ENCODE measurements around the gene RGS9.
"Not testable (repeated sequence)": the region's sequence is repeated elsewhere in the genome, so short reads cannot be mapped to it uniquely, and the experiment has no call there.

RGS9 gene

DNA sequence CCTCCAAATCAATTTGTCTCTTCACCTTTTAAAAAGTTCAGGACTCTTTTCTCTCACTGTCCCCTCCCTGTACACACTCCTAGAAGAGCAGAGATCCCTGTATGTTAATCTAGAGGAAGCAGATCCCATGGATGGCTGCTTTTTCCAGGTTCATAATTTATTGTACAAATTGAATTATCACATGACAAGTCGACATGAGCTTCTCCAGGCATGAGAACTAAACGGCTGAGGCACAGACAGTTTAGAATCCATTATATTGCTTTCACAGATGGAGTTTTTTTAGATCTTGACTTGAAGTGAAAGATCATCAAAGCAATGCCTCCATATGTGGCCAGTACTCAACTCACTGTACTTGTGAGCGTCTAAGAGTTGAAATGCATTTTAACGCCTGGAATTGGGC lies 47.9 kb downstream of the RGS9 start:
- no peak for DNase-seq

DNA sequence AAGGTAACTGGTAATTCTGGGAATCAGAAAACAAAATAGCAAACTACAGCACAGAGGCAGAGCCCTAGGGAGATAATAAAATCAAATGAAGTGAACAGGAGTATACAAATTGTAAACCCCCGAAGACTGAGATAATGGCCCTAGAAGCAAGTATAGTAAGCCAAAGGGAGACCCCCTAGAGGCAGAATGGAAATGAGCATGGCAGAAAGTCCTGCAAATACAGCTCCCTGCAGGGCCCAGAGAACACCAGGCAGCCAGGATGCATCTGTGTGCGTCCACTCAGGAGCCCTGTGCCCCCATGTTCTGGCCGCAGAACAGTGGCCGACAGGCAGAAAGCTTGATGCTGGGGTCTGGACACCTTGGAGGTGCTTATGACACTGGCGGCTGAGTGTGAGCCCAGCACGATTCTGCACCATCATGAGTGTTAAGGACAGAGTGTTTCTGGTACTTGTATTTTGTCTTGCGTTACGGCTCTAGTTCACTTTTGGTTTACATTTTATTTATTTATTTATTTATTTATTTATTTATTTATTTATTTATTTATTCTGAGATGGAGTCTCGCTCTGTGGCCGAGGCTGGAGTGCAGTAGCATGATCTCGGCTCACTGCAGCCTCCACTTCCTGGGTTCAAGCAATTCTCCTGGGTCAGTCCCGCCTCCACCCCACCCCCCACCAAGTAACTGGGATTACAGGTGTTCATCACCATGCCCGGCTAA lies 48.7 kb downstream of the RGS9 start:
- no peak for DNase-seq

DNA sequence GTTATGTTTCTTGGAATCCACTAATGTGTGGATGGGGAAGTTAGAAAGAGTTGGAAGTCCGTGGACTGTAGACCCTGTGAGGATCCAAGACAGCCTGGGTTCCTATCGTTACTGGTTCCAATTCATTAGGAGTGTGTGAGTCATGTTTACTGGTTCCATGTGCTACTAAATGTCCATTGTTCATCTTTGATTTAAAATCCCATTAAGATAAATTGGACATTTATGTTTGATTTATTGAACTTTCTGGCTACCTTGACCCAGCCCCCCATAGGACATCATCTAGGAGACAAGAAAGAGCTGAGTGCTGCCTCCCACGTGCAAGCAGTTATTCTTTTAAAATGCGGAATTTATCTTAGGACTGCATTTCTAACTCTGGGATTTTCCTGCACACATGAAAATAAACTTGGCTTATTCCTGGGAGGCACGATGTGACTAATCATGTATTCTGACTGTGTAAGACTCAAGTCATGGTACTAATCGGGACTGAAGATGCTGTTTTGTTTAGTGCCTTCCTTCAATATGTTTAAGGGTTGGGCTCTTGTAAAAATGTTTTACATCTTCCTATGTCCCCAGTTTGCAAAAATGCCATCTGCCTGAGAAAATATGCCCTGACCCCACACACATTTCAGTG lies 53.4 kb downstream of the RGS9 start:
- DNase-seq, result no peak

DNA sequence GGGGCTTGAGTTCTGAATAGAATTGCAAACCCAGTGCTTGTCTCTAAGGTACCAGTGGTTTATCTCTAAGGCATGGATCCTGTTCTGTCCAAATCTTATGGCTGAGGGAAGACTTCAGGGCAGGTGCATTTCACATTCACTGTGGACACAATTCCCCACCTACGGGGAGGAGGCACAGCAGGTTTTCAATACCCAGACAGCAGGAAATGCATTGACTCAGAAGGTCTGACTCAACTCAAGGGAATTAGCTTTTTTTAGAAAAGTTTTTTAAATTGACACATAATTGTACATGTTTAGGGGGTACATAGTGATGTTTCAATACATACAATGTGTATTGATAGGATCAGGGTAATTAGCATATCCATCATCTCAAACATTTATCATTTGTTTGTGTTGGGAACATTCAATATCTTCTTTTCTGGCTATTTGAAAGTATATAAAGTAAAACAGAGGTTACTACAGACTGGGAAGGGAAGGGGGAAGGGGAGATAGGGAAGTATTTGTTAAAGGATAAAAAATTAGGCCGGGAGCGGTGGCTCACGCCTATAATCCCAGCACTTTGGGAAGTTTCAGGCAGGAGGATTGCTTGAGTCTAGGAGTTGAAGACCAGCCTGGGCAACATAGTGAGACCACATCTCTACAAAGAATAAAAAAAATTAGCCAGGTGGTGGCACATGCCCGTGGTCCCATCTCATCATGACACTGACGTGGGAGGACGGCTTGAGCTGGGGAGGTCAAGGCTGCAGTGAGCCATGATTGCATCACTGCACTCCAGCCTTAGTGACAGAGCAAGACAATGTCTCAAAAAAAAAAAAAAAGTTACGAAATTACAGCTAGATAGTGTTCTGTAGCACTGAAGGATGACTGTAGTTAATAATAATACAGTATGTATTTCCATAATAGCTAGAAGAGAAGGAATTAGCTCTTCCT lies 54.9 kb downstream of the RGS9 start:
- DNase-seq, result no peak

DNA sequence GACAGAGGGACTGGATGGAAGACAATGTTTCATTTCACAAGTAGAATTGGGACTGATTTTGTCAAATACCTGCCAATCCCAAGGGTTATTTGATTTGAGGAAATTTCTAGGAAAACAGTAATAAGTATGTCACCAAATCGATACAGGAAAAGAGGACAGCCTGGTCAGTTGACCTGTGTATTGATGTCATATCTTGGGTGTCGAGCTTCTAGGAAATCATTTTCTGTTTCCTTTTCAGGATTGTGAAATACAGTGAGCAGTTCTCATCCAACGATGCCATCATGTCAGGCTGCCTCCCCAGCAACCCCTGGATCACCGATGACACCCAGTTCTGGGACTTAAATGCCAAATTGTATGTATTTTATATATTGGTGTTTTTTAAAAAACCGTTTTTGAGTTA lies 56.1 kb downstream of the RGS9 start:
- no peak for DNase-seq

DNA sequence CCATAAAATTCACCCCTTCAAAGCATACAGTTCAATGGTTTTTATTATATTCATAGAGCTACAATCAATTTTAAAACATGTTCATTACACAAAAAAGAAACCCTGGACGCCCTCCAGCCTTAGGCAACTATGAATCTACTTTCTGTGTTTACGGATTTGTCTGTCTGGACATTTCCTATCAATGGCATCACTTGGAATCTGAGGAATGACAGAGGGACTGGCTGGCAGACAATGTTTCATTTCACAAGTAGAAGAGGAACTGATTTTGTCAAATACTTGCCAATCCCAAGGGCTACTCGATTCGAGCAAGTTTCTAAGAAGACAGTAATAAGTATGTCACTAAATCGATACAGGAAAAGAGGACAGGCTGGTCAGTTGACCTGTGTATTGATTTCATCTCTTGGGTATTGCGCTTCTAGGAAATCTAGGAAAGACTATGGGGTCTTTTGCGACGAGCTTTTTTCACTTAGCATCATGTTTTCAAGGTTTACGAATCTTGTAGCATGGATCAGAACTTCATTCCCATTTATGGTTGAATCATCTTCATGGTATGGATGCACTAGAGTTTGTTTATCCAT lies 56.6 kb downstream of the RGS9 start:
- no peak for DNase-seq

DNA sequence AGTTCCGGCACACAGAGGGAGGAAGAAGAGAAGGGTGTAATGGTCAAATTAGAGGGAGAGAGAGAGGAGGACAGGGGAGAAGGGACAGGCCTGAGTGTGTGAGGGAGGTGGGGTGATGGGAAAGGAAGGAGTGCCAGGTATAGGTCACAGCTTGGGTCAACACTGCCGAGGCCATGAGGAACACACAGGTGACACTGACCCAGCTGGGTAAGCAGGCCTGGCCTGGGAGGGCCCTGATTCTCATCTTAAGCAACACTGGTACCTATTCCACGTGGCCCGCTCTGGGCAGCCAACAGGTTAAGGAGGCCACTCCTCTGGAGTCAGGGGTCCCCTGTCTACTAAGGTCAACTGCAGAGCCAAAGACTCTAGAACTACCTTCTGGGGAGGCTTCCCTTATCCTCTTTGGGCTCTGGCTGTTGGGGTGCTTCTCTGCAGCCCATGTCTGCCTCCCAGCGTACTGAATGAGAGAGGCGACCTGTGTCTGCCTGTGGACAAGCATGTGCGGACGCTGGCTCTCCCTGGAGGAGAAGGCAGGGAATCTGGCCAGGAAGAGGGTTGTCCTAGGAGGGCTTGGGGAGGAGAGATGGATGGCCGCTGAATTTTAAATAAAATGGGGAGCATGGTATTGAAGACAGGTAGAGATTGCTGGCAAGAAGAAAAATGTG lies 57.6 kb downstream of the RGS9 start:
- no peak for DNase-seq

DNA sequence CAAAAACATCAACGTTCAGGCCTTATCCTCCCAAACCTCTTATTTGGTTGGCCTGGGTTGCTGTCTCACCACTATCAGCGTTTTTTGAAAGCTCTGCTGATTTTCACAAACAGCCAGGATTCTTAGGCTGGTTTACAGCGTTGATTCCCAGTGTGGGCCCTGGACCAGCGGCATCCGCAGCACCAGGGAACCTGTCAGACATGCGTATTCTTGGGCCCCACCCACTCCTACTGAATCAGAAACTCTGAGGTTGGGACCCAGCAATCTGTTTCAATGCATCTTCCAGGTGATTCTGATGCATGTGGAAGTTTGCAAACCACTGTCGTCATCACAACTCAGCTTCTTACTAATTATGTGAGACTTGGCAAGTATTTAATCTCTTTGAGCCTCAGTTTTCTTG lies 58.5 kb downstream of the RGS9 start:
- no peak for DNase-seq

DNA sequence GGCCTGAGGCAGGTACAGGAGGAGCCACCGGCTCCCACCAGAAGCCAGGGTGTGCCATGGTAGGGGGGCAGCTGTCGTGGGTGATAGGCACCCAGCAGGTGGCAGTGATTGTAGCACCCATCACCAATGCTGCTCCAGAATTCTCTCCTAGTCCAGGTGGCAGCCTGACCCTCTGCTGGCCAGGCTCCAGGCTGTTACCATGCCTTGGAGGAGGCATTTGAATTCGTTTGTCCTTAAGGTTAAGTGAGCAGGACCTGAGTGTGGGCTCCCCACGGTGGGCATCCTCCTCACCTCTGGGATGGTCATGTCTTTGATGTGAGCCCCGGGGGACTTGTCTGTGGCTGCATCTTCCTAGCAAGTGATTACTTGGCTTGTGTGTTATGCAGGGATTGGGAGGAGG lies 59.4 kb downstream of the RGS9 start:
- DNase-seq, result no peak

DNA sequence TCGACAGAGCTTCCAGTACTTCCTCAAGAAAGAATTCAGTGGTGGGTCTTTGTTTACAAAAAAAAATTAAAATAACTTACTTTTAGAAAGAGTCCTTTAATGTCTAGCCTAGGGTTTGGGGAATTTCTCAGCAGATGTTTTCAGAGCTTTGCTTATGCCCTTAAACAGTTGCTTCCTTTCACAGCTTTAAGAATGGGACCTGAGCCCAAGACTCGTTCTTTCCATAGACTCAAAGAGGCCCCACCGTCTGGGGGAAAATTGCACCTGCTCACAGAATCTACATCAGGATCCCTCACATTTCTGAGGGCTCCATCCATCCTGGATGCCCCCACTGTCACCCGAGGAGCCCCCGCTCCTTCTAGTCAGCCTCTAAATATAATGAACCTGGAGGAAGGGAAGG lies 60.0 kb downstream of the RGS9 start:
- DNase-seq, result no peak

DNA sequence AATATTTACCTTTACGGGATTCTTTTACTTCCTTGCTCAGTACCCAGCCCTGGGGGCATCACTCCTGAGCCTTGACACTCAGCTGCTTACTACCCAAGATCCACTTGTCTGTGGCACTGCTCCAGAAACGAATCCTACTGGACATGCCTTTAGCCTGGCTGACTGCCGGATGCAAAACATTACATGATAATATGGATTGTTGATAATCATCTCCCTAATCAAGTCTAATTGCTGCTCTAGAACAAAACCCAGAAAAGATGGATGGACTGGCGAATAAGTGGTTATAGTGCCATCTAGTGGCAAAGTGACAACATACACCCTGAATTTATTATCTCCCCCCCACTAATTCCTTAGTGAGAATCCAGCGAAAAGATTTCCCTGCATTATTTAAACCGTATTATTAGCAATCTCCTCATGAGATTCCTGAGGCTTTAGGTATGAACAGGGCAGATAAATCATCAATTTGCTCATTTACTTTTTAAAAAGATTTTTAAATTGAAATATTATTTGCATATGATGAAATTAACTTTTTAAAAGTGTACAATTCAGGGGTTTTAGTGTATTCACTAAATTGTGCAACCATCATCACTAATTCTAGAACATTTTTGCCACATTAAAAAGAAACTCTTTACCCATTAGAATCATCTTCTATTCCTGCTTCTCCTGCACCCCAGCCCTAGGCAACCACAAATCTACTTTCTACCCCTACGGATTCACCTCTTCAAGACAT lies 61.6 kb downstream of the RGS9 start:
- peak; percentile 86 for DNase-seq

DNA sequence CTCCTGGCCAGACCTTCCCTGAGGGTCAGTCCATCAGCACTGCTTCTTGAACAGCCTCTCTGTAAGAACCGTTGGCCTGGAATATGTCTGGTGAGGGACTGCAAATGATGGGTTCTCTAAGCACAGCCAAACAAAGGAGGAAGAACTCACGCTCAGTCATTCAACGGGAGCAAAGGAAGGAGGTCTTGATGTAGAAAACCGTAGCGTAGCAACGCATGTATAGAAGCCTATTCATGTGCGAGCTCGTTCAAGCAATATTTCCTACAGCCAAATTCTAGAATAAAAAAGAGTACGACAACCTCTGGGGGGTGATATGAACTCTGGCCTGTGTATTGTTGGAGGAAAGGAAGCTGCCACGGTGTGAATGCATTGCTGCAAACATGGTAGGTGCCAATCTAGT lies 64.2 kb downstream of the RGS9 start:
- no peak for DNase-seq

DNA sequence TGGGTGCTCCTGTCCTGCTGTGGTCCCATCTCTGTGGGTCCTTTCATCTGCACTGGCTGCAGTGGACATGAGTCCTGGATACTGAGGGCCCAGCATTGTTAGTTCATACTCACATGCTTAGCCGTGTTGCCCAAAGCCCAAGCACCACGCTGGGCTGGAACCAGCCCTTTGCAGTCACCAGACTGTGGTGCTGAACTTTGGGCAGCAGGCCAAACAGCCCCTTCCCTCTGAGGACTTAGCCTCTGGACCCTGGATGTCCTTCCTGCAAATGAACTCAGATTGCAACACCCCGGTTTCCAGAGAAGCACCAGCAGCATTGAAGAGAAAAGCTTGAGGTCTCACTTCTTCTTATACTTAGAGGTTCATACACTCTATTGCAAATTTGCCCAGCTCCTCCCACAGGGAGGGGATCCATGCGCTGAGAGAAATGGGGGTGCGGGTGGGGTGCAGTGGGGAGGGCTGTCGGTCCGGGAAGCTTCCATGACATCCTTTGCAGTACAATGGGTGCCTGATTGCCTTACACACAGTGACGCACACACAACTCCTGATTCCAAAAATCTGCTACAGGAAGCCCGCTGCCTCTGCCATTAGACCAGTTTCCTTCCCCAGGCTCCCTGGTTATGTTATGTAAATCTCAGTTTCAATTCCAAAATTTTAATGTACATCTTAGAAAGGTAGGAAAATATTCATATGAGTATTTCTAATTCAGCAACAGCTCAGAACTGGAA lies 65.8 kb downstream of the RGS9 start:
- DNase-seq, result no peak

DNA sequence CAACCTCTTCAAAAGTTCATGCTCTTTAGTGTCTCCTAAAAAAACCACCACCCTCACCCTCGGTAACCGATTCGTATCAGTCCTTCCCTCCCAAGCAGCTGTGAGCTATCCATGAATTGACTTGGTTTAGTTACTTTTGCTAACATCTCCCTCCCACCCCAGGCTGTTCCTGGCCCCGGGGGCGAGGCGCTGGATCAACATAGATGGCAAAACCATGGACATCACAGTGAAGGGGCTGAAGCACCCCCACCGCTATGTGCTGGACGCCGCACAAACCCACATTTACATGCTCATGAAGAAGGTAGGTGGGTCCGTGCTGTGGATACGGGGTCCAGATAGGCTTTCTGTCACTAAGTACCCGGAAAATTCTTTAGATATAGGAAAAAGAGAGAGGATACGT lies 66.8 kb downstream of the RGS9 start:
- DNase-seq, result no peak

DNA sequence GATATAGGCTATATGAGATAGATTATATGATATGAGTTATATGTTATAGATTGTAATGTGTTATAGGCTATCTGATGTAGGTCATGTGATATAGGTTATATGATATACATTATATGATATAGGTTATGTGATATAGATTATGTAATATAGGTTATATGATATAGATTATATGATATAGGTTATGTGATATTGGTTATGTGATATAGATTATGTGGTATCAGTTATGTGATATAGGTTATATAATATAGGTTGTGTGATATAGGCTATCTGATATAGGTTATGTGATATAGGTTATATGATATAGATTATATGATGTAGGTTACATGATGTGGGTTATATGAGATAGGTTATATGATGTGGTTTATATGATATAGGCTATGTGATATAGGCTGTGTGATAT lies 68.5 kb downstream of the RGS9 start:
- no peak for DNase-seq

DNA sequence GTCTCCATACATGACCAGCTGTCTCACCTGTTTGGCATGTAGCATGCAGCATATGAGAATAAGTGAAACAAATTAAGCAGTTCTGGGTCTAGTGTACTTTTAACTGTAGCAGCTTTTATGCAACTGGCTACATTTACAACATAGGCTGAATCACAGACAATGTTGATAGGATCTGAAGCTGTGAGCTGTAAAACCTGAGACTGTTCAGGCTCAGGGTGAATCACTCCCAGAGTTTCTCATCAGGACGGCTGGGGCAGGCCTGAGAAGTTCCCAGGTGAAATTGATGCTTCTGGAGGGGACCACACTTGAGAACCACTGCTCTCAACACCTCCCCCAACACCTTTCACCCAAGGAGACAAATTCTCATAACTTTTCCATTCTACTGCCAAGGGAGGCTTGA lies 70.3 kb downstream of the RGS9 start:
- DNase-seq, result not testable (repeated sequence)

DNA sequence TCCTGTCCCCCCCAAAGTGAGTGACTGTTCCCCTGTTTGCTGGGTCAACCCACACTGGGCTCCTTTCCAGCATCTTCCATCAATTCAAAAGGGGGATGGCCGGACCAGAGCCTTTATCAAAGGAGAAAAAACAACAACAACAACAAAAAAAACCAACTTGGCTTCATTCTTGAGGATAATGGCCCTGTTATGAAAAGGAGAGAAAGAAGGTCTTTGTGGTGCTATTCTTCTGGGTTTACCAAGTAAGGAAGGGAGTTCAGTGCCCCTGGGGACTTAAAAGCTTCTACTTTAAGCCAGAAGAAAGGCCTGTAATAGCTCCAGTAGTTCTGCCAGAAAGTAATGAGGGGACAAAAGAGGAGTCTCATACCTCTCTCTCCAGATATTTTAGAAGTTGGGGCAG lies 71.5 kb downstream of the RGS9 start:
- DNase-seq, result no peak

DNA sequence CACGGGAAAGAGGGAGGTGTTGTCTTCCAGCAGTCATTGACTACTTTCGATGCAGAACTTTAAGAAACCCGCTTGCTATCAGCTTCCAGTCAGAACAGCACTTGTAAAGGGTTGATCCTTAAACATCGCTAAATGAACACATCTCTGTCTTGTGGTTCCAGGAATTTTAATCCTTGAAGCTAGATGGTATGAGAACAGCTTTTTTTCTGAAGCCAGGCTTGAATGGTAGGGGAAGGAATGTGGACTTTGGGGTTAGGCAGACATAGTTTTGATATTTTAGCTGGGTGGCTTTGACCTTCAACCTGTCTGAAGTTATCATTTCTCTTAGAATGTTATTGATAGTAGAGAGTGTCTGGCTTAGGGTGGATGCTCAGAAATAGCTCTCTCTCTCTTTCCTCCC lies 81.1 kb downstream of the RGS9 start:
- DNase-seq, result no peak

DNA sequence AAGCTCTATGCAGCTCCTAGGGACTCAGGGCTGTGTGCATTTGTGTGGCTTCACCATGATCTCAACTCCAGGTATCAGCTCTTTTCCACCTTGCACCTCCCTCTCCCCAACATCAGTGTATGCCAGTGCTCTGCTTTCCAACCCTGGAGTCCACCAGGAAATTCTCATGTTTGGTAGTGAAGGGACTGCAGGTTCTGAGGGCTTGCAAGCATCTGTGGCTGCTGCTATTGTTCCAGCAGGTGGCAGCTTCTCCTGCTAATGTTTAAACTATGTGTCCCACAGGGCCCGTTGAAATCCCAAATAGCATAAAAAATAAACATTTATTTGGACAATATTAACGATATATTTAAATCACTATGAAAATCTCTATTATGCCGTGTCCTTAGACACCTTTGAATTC lies 82.0 kb downstream of the RGS9 start:
- no peak for DNase-seq

DNA sequence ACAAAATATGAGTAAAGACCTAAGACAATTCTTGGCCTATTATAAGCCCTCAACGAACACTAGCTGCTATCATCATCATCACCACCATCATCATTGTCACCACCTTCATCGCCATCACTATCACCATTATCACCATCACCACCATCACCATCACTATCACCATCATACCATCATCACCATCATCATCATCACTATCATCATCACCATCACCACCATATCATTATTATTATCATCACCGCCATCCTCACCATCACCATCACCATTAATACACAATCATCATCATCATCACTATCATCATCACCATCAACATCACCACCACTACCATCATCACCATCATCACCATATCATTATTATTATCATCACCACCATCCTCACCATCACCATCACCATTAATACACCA lies 82.5 kb downstream of the RGS9 start:
- DNase-seq, result no peak

DNA sequence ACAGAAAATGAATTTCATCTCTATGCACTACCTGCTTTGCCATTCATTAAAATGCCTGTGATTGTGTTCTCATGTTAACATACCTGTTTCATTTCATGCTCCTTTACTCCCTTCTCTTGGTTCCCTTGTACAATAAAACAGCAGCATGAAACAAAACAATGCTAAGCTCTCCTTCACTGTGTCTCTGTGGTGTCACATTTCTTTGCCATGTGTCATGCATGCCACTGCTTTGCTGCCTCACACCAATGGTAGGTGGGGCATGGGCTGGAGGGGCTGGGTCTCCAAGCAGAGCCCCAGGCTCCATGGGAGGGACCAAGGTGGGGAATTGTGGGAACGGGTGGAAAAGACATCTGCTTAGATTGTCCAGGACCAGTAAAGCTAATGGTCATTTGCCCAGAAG lies 83.6 kb downstream of the RGS9 start:
- DNase-seq, result no peak

Data from COR-L47 (cell line).